ENCODE measurements around the gene P3R3URF. TPM values are rescaled to one million over a fixed set of nuclear protein-coding genes. Genes with fewer than 3 reads are reported as not detected.
A peak's percentile ranks its signal among the peaks of the same experiment; 100 is the strongest.

The P3R3URF gene
- total and polyA plus RNA-seq, 4 experiments from 2014 or later: not detected

GRCh38 chr1:46131712-46132528 is 44.4 kb downstream of the P3R3URF start:
- Mint-ChIP-seq H3K27me3 (peaks cover 28 to 35% of the 10 kb centered on the region in 2 donors), H3K9me3 (no peaks in the 10 kb centered on the region), H3K36me3 (peaks cover 3 to 6% of the 10 kb centered on the region in 2 donors), H3K4me1 (peaks cover 13 to 28% (median 23%) of the 10 kb centered on the region in 4 donors), H3K27ac (peak overlapping the region in 6 of 7 donors; percentile 22 to 94 (median 86)), H3K4me3 (peak overlapping the region; percentile 92 to 99 (median 98))
- peak overlapping the region; percentile 64 to 75 for H3K4me3 ChIP-seq (ENCODE audit: low read length in 2 of 2)
- peaks cover 14% of the 10 kb centered on the region for H3K27me3 ChIP-seq (ENCODE audit: insufficient read depth, low read length)
- H3K9me3 ChIP-seq (ENCODE audit: control insufficient read depth in 1 of 2, low read length in 2 of 2): no peaks in the 10 kb centered on the region
- ChIA-PET POLR2A (ENCODE audit: partially characterized antibody) (interaction anchor here (1.1 to 1.5 kb wide), 2 partner anchors 14 to 35 kb away, joined by 3 to 6 read pairs; no protein-coding TSS in a partner anchor), CTCF (ENCODE audit: partially characterized antibody) (interaction anchor here (0.6 to 1.8 kb wide), 2 partner anchors 91 to 93 kb away, joined by 3 to 5 read pairs; no protein-coding TSS in a partner anchor)
- H3K4me1 ChIP-seq (ENCODE audit: insufficient read depth, low read length): peaks cover 17% of the 10 kb centered on the region
- H3K36me3 ChIP-seq (ENCODE audit: insufficient read depth, low read length): no peaks in the 10 kb centered on the region
- peak; percentile 23 to 48 (median 26) for DNase-seq
- intact Hi-C loops (cut with micrococcal nuclease): no loop called here
- no peak overlapping the region for H3K27ac ChIP-seq (ENCODE audit: low read depth, low read length)

- Mint-ChIP-seq H3K27ac (peak overlapping the region in 1 of 7 donors; percentile 22), H3K4me1 (peaks cover 13 to 28% (median 23%) of the 10 kb centered on the region in 4 donors), H3K9me3 (no peaks in the 10 kb centered on the region), H3K4me3 (peak overlapping the region; percentile 52 to 99 (median 94)), H3K36me3 (peaks cover 3 to 6% of the 10 kb centered on the region in 2 donors), H3K27me3 (peaks cover 26 to 32% of the 10 kb centered on the region in 2 donors)
- no peaks in the 10 kb centered on the region for H3K36me3 ChIP-seq (ENCODE audit: insufficient read depth, low read length)
- peaks cover 17% of the 10 kb centered on the region for H3K4me1 ChIP-seq (ENCODE audit: insufficient read depth, low read length)
- ChIA-PET CTCF (ENCODE audit: partially characterized antibody) (interaction anchor here (1.8 kb wide), 1 partner anchor 92 kb away, joined by 5 read pairs; no protein-coding TSS in a partner anchor), POLR2A (ENCODE audit: partially characterized antibody) (interaction anchor here (1.1 to 1.5 kb wide), 2 partner anchors 13 to 36 kb away, joined by 3 to 6 read pairs; no protein-coding TSS in a partner anchor)
- no peak overlapping the region for H3K4me3 ChIP-seq (ENCODE audit: low read length in 2 of 2)
- H3K27ac ChIP-seq (ENCODE audit: low read depth, low read length): no peak overlapping the region
- intact Hi-C loops (cut with micrococcal nuclease): no loop called here
- H3K27me3 ChIP-seq (ENCODE audit: insufficient read depth, low read length): peaks cover 14% of the 10 kb centered on the region
- H3K9me3 ChIP-seq (ENCODE audit: control insufficient read depth in 1 of 2, low read length in 2 of 2): no peaks in the 10 kb centered on the region
- DNase-seq: no peak
These were observed 45.2 kb downstream of the P3R3URF start for GRCh38 chr1:46131093-46131492.

GRCh38 chr1:46130606-46131005 is 45.7 kb downstream of the P3R3URF start:
- Mint-ChIP-seq H3K4me1 (peaks cover 13 to 28% (median 23%) of the 10 kb centered on the region in 4 donors), H3K27ac (no peak overlapping the region), H3K9me3 (no peaks in the 10 kb centered on the region), H3K4me3 (no peak overlapping the region), H3K36me3 (peaks cover 3 to 6% of the 10 kb centered on the region in 2 donors), H3K27me3 (peaks cover 26 to 34% of the 10 kb centered on the region in 2 donors)
- H3K27me3 ChIP-seq (ENCODE audit: insufficient read depth, low read length): peaks cover 14% of the 10 kb centered on the region
- no peaks in the 10 kb centered on the region for H3K9me3 ChIP-seq (ENCODE audit: control insufficient read depth in 1 of 2, low read length in 2 of 2)
- DNase-seq: no peak
- H3K27ac ChIP-seq (ENCODE audit: low read depth, low read length): no peak overlapping the region
- no peaks in the 10 kb centered on the region for H3K36me3 ChIP-seq (ENCODE audit: insufficient read depth, low read length)
- H3K4me1 ChIP-seq (ENCODE audit: insufficient read depth, low read length): peaks cover 17% of the 10 kb centered on the region
- intact Hi-C loops (cut with micrococcal nuclease): no loop called here
- ChIA-PET CTCF (ENCODE audit: partially characterized antibody) (no interaction called here), POLR2A (ENCODE audit: partially characterized antibody) (interaction anchor here (1.1 kb wide), 1 partner anchor 13 kb away, joined by 3 read pairs; no protein-coding TSS in a partner anchor)
- H3K4me3 ChIP-seq (ENCODE audit: low read length in 2 of 2): no peak overlapping the region

GRCh38 chr1:46130121-46130520 is 46.2 kb downstream of the P3R3URF start:
- ChIA-PET POLR2A (ENCODE audit: partially characterized antibody) (no interaction called here), CTCF (ENCODE audit: partially characterized antibody) (no interaction called here)

GRCh38 chr1:46128344-46128743 is 47.9 kb downstream of the P3R3URF start:
- H3K27me3 Mint-ChIP-seq: peaks cover 29 to 42% of the 10 kb centered on the region in 2 donors

More at GRCh38 chr1:46130121-46130520, 46.2 kb downstream of the P3R3URF start:
- no peak overlapping the region for H3K27ac ChIP-seq (ENCODE audit: low read depth, low read length)
- H3K27me3 Mint-ChIP-seq: peaks cover 26 to 36% of the 10 kb centered on the region in 2 donors
- peaks cover 3 to 6% of the 10 kb centered on the region in 2 donors for H3K36me3 Mint-ChIP-seq
- H3K4me3 ChIP-seq (ENCODE audit: low read length in 2 of 2): no peak overlapping the region
- no peak for DNase-seq
- no peaks in the 10 kb centered on the region for H3K9me3 Mint-ChIP-seq
- no peak overlapping the region for H3K27ac Mint-ChIP-seq
- no peak overlapping the region for H3K4me3 Mint-ChIP-seq
- H3K9me3 ChIP-seq (ENCODE audit: control insufficient read depth in 1 of 2, low read length in 2 of 2): no peaks in the 10 kb centered on the region
- peaks cover 14% of the 10 kb centered on the region for H3K27me3 ChIP-seq (ENCODE audit: insufficient read depth, low read length)
- intact Hi-C loops (cut with micrococcal nuclease): no loop called here
- H3K4me1 ChIP-seq (ENCODE audit: insufficient read depth, low read length): peaks cover 17% of the 10 kb centered on the region
- peaks cover 13 to 28% (median 23%) of the 10 kb centered on the region in 4 donors for H3K4me1 Mint-ChIP-seq
- H3K36me3 ChIP-seq (ENCODE audit: insufficient read depth, low read length): no peaks in the 10 kb centered on the region

More at GRCh38 chr1:46128344-46128743, 47.9 kb downstream of the P3R3URF start:
- Histone ChIP-seq H3K27me3 (ENCODE audit: insufficient read depth, low read length) (peaks cover 14% of the 10 kb centered on the region), H3K4me3 (ENCODE audit: low read length in 2 of 2) (no peak overlapping the region), H3K27ac (ENCODE audit: low read depth, low read length) (no peak overlapping the region), H3K9me3 (ENCODE audit: control insufficient read depth in 1 of 2, low read length in 2 of 2) (no peaks in the 10 kb centered on the region), H3K4me1 (ENCODE audit: insufficient read depth, low read length) (peaks cover 13% of the 10 kb centered on the region), H3K36me3 (ENCODE audit: insufficient read depth, low read length) (no peaks in the 10 kb centered on the region)
- no peak for DNase-seq
- H3K4me3 Mint-ChIP-seq: no peak overlapping the region
- H3K4me1 Mint-ChIP-seq: peaks cover 11 to 22% (median 18%) of the 10 kb centered on the region in 4 donors
- no peaks in the 10 kb centered on the region for H3K9me3 Mint-ChIP-seq
- intact Hi-C loops (cut with micrococcal nuclease): no loop called here
- peaks cover 3 to 6% of the 10 kb centered on the region in 2 donors for H3K36me3 Mint-ChIP-seq
- H3K27ac Mint-ChIP-seq: no peak overlapping the region
- ChIA-PET CTCF (ENCODE audit: partially characterized antibody) (no interaction called here), POLR2A (ENCODE audit: partially characterized antibody) (interaction anchor here (0.7 kb wide), 1 partner anchor 612 kb away, joined by 3 read pairs; no protein-coding TSS in a partner anchor)

Other genes starting within 250 kb of the P3R3URF start
- under 1 TPM; 0.23 to 0.25 TPM for gene PIK3R3, start 43.9 kb downstream of the P3R3URF start, total RNA-seq
- gene PIK3R3, start 43.9 kb downstream of the P3R3URF start, polyA plus RNA-seq: under 1 TPM in 1 of 2 donors, not detected in 1; 0.32 TPM
- gene TSPAN1, start 1.4 kb downstream of the P3R3URF start, total RNA-seq: not detected
- gene TSPAN1, start 1.4 kb downstream of the P3R3URF start, polyA plus RNA-seq: not detected
- gene POMGNT1, start 21.9 kb upstream of the P3R3URF start, total RNA-seq: 10 to 100 TPM; 36.0 to 41.4 TPM
- 10 to 100 TPM; 31.7 to 37.1 TPM for gene POMGNT1, start 21.9 kb upstream of the P3R3URF start, polyA plus RNA-seq
- gene LURAP1, start 26.8 kb upstream of the P3R3URF start, total RNA-seq: under 1 TPM; 0.86 to 0.93 TPM
- under 1 TPM in 1 of 2 donors, not detected in 1; 0.20 TPM for gene LURAP1, start 26.8 kb upstream of the P3R3URF start, polyA plus RNA-seq
- 1 to 10 TPM; 1.0 to 1.1 TPM for gene RAD54L, start 71.3 kb upstream of the P3R3URF start, total RNA-seq
- gene RAD54L, start 71.3 kb upstream of the P3R3URF start, polyA plus RNA-seq: under 1 TPM in 1 of 2 donors, not detected in 1; 0.46 TPM
- gene LRRC41, start 127.1 kb upstream of the P3R3URF start, total RNA-seq: 10 to 100 TPM; 31.8 to 32.0 TPM
- 10 to 100 TPM; 47.8 to 66.1 TPM for gene LRRC41, start 127.1 kb upstream of the P3R3URF start, polyA plus RNA-seq
- 100 to 1,000 TPM; 123 to 128 TPM for gene UQCRH, start 127.2 kb upstream of the P3R3URF start, total RNA-seq
- gene UQCRH, start 127.2 kb upstream of the P3R3URF start, polyA plus RNA-seq: 100 to 1,000 TPM; 251 to 272 TPM
- gene NSUN4, start 164.3 kb upstream of the P3R3URF start, total RNA-seq: 10 to 100 TPM; 26.4 to 26.9 TPM
- gene NSUN4, start 164.3 kb upstream of the P3R3URF start, polyA plus RNA-seq: 10 to 100 TPM in 1 of 2 donors, 1 to 10 TPM in 1; 7.7 to 18.7 TPM
- gene FAAH, start 217.8 kb upstream of the P3R3URF start, total RNA-seq: 10 to 100 TPM in 1 of 2 experiments, 1 to 10 TPM in 1; 7.7 to 10.7 TPM
- gene FAAH, start 217.8 kb upstream of the P3R3URF start, polyA plus RNA-seq: 1 to 10 TPM; 2.0 to 4.2 TPM

All from CD4-positive, alpha-beta memory T cell (primary cell).